ENCODE measurements around the gene HOGA1.

HOGA1 gene

DNA sequence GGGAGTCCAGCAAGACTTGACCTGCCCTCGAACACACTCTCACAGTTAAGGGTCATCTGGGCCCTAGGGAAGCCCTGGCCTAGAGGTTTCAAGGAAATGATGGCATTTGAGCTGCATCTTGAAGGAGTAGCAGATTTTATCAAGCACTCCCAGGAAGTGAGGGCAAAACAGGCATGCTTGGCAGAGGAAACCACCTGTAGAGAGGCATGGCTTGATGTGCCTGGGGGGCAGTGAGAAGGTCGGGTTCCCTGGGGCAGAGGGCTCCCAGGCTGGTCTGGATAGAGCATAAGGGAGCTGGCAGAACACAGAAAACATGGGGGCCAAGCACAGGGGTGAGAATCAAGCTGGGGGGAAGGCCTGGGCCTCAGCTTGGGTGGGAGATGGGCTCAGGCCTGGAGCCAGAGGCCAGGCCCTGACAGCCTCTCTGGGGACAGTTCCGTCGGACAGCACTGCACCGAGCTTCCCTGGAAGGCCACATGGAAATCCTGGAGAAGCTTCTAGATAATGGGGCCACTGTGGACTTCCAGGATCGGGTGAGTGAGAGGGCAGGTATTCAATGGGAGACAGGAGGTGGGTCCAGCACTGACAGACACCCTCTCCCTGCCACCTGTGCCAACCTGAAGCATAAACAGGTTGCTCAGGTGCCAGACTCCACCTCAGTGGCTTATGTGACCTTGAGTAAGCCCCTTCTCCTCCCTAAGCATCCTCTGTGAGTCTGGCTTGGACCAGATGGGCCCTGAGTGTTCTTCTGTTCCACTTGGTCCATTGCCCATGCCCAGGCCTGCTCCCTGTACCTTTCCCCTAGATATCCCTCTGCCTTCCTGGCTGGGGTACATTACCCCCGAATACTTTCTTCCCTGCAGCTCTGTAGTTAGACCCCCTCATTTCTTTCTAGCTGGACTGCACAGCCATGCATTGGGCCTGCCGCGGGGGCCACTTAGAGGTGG is 3.5 kb upstream of the HOGA1 start:
- DNase-seq, result no peak

DNA sequence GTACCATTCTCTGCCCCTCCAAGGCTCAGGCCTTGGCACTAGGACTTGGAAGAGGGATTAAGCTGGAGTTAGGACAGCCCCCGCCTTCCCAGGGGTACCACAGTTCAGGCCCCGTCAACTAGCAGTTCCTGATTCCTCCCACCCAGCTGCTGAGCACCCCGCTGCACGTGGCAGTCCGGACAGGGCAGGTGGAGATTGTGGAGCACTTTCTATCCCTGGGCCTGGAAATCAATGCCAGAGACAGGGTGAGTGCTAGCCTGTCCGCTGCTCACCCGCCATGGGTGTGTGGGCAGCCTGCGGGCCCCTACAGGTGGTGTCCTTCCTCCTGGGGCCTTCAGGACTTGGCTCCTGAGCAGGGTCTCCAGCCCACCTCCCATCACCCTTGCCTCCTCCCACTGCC is 2.0 kb upstream of the HOGA1 start:
- no peak for DNase-seq

DNA sequence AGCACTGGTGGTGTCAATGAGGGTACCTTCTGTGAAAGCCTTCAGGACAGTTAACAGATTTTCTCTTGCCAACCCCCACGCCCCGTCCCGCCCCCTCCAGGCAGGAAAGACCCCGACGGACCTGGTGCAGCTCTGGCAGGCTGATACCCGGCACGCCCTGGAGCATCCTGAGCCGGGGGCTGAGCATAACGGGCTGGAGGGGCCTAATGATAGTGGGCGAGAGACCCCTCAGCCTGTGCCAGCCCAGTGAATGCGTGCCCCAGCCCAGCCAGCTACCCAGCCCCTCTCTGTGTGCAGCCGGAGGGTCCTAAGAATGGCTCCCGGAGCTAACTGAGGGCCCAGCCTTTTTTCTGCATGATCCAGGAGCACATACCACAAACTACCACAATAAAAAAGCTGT is 713 bp upstream of the HOGA1 start:
- no peak for DNase-seq

DNA sequence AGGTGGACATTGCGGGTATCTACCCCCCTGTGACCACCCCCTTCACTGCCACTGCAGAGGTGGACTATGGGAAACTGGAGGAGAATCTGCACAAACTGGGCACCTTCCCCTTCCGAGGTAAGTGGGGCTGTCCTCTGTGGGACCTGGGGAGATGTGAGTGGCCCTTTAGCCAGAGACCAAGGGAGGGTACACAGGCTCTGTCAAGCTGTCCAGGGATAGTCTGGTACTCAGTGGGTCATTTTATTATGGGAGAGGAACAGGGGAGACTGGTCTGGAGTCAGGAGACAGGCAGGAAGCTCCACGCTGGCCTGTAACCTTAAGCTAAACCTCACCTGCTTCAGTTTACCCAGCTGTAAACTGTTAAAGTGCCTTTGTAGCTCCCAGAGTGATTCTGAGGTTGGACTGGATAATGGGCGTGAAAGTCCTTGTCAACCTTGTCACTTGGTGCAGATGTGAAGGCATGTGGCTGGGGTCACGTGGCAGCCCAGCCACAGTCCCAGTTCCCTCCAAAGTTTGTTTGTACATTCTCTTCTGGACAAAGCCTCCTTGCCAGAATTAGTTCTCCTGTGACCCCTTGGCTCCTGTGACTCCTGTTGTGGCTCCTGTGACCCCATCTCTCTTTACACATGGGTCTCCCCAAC is 729 bp downstream of the HOGA1 start:
- peak; percentile 8 to 13 for DNase-seq

DNA sequence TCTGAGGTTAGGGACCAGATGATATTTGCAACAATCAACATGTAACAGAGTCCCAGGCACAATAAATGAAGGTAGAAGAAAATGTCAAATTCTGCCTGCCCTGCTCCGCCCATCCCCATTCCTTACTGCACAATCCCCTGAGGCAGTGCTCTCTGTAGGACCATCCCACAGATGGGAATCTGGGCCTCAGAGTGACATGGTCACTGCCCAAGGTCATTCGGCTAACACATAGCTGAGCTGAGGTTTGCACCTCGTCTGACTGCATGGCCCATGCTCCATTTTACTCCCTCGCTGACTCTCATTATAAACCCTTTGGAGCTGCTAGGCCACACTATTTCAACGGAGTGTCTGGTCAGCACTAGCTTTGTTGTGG is 1.2 kb downstream of the HOGA1 start:
- no peak for DNase-seq

DNA sequence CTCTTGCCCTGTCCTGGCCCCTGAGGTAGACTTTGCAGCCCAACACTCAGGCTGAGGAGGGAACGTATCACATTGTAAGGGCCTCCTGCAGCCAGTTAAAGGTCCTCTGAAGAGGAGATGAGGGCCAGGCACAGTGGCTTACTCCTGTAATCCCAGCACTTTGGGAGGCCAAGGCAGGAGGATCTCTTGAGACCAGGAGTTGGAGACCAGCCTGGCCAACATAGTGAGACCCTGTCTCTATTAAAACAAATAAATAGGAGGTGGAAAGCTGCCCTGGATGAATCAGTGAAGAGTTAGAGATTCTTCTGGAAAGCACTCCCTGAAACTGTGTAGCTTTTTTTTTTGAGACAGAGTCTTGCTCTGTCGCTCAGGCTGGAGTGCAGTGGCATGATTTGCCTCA is 3.0 kb downstream of the HOGA1 start:
- no peak for DNase-seq

DNA sequence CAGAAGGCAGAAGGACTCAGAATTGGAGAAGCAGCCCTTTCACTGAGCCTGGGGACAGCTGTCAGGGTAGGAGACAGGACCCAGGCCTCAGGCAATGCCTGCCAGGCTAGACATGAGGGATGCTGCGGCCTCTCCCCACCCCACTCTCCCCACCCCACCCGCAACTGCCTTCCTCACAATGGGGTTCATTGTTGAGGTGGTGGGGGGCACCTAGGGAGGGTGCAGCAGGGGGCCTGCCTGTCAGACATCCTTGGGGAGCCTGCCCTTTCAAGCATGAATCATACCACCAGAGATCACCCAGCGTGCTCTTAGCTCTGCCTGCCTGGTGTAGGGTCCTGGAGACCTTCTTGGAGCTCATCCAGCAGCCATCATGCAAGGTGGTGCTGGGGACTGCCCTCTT is 5.3 kb downstream of the HOGA1 start, which contains the start of gene C10orf62:
Gene C10orf62, plus strand, starts transcription at position 243 of the 400 bp plus-strand sequence. CDS start 177 bp downstream, outside the sequence.
- no peak for DNase-seq

DNA sequence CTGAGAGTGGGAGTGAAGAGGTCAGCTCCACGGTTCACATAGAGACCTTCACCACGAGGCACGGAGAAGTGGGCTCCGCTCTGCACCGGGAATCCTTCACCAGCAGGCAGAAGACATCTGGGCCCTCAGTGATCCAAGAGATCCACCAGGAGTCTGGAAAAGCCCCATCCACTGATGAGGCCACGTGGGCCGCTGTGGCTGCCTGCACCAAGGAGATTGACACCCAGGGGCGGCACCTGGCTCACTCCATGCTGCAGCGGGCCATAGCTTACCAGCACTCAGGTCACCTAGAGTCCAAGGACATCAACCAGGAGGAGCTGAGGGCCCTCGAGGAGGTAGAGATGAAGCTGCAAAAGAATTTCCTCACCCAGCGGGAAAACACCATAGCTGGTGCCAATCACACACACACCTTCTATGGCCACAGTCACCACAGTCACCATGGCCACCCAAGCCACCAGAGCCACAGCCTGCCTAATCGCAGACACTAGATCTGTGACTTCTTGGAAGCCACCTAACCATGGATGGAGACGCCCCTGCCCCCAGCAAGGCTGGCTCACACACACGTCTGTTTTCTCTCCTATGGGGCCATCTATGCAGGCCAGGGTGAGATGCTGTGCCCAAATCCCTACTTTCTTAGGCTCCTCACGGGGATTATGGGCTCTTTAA is 6.0 kb downstream of the HOGA1 start:
- no peak for DNase-seq

DNA sequence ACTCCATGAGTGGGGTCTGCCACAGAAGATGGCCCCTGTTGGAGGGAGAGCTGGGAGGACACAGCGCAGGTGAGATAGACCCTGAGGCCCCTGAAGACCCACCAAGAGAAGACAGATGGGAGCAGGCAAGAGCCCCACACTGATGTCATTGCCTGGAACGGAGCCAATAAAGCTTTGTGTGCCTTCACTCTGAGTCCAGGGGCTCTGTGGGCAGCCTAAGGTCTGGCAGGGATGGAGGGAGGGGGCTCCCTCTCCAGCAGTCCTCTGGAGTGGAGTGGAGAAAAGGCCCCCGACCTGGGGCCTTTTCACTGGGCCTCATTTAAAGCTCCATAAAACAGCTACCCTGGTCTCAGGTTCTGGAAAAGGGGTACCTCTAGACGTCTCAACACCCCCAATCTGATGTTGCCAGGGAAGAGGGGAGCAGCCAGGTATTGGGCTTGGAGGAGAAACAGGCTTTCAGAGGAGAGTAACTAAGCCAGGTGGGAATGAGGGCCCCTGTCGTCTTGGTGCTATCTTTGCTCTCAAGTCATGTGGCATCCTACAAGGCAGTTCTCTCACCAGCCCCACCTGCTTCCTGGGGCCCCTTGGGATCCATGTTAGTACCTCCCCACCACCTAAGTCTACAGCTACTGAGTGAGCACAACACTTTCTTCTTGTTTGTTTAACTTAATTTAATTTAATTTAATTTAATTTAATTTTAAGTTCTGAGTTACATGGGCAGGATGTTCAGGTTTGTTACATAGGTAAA is 6.7 kb downstream of the HOGA1 start:
- DNase-seq, result peak; percentile 2

DNA sequence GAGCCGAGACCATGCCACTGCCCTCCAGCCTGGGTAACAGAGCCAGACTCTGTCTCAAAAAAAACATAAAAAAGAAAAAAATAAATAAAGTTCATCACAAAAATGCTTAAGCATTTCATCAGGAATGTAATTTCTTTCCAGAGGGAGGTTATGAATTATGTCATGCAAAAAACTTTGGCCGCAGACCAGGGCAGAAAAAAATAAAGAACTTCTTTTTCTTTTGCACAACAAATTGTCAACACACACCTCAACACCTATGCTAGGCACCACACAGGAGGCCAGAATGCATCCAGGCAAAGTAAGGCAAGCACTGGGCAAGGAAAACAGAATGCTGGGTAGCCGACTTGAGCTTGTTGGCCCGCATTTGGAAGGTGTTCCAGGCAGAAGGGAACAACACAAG is 9.2 kb downstream of the HOGA1 start:
- no peak for DNase-seq

DNA sequence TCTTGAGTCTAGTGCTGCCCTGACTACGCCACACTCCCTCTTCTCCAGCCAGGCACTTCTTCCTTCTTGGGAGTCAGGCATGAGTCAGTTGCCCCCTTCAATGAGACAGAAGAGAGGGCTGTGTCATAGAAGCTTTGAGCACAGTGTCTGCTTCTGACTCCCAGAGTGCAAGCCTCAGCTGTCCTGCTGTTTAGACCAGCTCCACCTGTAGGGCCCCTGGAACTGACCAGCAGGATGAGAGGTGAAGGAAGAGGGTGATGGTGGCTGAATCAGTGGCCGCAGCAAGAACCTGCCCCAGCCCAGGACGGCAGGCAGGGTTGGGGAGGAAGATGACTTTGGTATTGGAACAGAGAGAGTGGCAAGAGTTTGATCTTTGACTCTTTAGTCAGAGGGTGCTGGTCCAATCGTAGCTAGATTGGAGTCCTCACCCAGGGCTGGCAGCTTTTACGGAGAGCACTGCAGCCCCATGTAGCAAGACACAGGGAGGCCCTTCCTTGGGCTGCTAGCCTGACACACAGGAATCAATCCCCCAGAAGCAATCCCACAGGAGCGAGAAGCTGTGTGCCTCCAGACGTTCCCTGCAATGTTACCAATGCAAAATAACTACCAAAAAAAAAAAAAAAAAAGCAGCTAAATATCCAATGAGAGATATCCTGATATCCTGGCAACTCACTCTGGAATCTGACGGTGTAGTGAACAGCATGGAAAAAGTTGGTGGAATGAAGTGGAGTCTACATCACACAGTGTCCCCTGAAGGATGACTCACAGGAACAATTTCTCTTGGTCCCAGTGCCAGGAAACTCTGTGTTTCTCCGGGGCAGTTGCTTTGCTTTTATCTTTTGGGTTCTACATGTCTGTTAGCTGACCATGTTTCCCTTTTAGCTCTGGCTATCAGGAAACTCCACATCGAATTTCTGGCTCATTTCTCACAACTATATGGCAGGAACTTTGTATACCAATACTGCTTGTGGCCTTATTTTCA is 12.2 kb downstream of the HOGA1 start:
- no peak for DNase-seq

DNA sequence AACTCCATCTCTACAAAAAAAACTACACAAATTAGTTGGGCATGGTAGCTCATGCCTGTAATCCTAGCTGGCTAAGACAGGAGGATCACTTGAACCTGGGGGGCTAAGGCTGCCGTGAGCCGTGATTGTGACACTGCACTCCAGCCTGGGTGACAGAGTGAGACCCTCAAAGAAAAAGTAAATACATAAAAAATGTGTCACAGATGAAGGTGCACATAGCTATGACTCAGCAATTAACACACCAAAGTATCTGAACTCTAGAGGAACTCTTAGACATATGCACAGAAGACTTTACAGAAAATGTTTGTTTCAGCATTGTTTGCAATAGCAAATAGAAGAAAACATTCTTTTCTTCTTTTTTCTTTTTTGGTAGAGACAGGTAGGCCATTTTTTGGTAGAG is 13.6 kb downstream of the HOGA1 start:
- DNase-seq, result no peak

DNA sequence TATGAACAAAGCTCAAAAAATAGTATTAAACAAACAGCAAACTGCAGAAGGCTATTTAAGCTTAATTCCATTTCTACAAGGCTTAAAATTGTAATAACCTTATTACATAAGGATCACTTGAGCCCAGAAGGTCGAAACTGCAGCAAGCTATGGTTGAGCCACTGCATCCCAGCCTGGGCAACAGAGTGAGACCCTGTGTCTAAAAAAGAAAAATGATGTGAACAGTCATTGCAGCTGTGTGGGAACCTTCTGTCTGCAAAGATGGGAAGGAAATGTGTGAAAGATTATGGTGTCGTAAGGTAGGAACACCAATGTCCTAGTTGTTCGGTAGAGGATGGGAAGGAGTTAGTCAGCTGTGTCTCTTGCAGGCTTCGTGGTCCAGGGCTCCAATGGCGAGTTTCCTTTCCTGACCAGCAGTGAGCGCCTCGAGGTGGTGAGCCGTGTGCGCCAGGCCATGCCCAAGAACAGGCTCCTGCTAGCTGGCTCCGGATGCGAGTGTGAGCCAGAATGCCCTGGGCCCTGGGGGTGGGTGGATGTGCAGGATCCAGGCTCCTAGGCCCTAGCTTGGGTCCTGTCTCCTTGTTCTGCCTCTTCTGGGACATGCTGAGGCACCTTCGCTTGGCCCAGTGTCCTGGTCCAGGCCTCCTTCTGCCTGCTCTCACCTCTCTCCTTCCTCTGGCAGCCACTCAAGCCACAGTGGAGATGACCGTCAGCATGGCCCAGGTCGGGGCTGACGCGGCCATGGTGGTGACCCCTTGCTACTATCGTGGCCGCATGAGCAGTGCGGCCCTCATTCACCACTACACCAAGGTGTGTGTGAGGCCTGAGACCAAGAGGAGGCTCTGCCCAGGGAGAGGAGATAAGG is 14.4 kb downstream of the HOGA1 start:
- no peak for DNase-seq

DNA sequence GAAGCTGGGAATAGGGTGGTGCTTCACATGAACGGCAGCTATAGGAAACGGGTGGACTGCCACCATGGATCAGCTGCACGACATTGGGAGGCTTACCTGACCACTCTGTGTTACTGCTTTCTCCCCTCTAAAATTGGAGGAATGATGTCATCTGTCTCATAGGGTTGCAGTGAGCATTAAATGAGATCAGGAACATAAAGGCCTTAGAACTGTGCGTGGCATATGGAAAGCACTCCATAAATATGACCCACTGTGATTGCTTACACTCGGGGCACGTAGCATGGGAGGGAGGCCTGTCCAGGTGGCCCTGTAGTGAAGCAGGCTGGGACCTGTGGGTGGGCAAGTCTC is 15.1 kb downstream of the HOGA1 start:
- DNase-seq, result no peak

DNA sequence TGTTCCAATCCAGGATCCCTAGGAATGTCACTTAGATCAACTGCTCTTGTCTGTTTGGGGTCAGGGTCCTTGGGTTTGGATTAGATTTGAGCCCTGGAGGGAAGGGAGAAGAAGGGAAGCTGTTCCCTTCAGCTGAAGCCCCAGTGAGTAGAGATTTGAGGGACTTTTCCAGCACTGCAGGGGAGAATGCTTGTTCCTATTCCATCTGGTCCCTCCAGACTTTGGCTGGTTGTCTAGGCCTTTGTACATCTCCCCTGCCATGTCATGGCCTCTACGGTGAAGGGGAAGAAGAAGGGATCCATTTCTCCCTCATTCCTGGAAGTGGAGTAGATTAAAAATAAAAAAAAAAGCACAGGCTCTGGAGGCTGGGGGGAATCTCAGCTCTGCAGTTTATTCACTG is 16.4 kb downstream of the HOGA1 start:
- no peak for DNase-seq

DNA sequence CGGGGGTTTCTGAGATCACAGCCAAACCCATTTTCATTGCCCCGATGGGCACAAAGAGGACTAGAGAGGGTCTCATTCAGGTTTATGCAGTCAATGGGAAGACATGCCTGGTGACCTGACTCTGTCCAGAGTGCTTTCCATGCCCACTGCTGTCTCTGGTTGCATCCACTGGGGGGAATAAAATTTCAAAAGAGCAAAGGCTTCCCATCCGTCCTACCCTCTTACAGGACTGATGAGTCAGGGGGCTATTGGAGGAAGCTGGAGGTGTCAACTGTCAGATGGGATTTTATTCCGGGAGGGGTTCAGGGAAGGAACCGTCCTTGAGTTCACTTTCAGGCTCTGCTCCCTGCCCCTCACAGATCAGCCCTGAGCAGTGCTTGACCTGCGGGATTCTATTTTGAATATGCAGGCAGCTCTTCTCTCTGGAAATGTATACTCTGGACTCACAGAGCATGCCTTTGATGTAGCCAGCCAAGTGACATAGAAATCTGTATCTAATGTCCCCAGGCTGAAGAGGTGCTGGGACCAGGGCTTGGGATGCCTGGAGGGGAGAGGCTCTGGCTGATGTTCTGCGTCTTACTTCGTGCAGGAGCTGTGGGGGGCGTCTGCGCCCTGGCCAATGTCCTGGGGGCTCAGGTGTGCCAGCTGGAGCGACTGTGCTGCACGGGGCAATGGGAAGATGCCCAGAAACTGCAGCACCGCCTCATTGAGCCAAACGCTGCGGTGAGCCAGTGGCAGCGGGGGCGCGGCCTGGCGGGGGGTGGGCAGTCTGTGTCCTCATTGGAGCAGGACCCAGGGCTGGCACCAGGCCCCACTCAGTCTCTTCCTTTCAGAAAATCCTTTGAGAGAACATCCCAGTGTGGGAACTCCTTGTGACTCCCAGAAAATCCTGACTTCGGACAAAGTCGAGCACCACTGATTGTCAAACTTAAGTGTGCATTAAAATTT is 17.4 kb downstream of the HOGA1 start:
- DNase-seq, result no peak

DNA sequence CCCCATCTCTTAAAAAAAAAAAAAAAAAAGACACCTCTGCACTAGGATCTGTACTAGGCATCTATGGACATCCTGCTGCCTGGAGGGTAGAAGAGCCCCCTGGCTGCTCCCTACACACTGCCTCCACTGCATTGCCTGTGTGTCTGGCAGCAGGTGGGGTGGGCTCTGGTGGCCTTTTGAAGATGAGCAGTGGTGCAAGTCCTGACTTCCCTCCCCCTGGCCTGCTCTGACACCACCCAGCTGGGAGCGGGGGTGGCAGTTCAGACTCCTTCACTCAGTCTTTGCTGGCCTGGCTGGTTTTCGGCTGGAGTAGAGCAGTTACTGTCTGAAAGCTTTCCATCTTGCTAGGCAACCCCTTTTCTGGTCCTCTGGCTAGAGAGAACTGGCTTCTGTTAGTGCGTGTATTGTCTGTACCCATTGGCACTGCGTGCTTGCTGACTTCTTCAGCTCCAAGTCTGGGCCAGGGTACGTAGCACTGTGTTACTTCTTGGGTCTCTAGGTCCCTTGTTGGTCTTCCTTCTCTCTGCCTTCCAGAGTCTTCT is 23.0 kb downstream of the HOGA1 start:
- DNase-seq, result no peak

DNA sequence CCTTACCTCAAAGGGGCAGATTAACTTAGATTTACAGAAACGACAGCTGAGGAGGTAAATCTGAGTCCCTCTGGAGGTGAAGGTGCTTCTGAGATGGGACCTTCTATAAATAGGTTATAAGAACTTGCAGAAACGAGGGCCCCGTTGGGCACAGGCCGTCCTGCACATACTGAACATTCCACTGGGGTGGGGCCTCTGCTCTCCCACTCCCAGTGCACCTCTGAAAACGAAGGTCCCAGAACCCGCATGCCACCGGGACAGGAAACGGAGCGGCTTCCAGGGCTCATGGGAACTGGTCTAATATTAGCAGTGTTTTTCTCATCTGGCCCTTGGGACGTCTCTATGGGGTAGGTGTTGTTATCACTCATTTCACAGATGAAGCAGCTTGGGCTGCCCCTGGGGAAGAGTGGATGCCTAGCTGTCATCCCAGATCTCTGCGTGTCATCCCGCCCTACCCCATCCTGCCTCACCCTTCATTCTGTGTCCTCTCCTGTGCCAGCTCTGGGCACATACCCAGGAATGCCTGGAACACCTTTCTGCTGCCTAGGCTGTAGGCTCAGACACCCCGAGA is 24.9 kb downstream of the HOGA1 start:
- DNase-seq, result no peak

DNA sequence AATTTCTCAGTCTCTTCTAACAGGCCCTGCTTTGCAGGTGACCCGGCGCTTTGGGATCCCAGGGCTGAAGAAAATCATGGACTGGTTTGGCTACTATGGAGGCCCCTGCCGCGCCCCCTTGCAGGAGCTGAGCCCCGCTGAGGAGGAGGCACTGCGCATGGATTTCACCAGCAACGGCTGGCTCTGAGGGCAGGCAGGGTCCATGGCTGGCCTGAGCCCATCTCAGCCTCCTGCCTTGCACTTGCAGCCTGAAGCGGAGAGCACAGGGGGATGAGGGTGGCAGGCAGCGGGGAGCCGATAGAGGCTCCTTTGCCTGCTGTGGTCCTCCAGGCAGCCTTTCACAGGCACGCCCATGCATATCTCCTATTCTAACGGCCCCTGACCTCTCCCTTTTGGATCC is 27.3 kb downstream of the HOGA1 start:
- no peak for DNase-seq

All from SHP77 (cell line).